HG03045 (cell line): ENCODE results near the gene TAX1BP3.
"Not testable (repeated sequence)": the region's sequence is repeated elsewhere in the genome, so short reads cannot be mapped to it uniquely, and the experiment has no call there.

ENCODE experiments used
- ATAC-seq: cut with Tn5 transposase; IDR thresholded peaks from one replicate; pipeline ENCODE4 v1.9.1; 2021; ENCODE audit warnings: mild to moderate bottlenecking, moderate library complexity; ENCODE audit not compliant: unreplicated experiment

The TAX1BP3 gene, protein sequence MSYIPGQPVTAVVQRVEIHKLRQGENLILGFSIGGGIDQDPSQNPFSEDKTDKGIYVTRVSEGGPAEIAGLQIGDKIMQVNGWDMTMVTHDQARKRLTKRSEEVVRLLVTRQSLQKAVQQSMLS

DNA sequence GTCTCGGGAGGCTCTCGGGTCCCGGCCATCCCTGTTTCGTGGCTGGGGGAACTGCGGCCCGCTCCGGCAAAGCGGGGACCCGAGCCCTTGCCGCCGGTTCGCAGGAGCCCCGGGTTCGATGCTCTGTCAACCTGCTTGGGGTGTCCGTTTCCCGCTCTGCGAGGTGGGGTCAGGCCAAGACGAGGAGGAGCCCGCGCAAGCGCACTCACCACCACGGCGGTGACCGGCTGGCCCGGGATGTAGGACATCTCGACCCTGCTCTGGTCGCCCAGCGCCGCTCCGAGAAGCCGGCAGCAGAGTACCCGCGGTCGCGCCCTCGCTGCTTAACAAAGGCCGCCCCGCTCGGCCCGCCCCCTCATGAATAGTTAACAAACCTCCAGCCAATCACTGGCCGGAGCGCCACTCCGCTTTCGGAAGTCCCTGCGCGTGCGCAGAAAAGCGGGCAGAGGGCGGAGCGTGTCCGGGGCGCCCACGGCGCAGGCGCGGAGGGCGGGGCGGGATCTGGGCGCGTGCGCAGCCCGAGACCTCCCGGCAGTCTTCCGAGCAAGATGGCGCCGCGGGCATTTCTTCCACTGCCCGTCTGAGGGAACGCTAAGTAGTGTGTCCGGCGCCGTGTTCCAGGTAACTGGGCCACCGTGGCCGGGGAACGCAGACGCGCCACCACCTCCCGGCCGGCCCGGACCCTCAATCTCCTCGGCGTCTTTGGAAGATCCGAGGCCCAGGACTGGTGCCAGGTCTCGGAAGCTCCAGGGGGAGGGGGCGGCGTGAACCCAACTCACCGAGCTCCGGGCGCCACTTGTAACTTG lies at the start of gene TAX1BP3, which contains the start of gene EMC6:
TAX1BP3 (minus strand) TSS at position 300 of the 806 bp plus-strand sequence; CDS start at position 248, 52 bp downstream.
EMC6 (plus strand) TSS at position 534 of the 806 bp plus-strand sequence. CDS start 335 bp downstream, outside the sequence.
- peak; percentile 88 for ATAC-seq

DNA sequence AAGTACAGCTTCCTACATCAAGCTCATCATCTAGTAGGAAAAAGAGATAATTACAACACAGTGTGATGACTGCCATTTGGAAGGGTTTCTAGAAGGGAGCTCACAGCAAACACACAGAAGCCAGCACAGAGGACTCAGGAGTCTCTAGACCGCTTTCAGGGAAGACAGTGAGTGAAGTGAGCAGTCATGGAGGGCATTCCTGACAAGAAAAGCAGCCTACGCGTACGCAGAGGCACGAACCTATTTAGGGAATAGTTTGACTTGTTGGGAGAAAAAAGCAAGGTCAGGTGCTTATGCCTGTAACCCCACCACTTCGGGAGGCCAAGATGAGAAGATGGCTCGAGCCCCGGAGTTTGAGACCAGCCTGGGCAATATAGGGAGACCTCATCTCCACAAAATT lies 46.9 kb upstream of the TAX1BP3 start:
- no peak for ATAC-seq

DNA sequence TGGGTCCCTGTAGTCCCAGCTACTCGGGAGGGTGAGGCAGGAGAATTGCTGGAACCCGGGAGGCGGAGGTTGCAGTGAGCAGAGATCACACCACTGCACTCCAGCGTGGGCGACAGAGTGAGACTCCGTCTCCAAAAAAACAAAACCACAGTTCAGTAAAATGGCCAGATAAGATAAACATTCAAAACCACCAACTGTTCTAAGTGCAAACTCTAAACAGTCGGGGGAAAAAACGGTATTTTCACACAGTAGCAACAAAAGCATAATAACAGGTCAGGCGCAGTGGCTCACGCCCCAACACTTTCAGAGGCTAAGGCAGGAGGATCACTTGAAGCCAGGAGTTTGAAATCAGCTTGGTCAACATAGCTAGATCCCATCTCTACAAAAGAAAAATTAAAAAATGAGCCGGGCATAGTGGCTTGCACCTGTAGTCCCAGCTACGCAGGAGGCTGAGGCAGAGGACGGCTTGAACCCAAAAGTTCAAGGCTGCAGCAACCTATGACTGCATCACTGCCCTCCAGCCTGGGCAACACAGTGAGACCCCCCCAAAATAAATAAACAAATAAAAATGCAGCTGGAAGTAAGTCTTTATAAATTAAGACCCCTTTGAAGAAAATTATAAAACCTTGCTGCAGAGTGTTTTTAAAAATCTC lies 44.6 kb upstream of the TAX1BP3 start:
- ATAC-seq = no peak

DNA sequence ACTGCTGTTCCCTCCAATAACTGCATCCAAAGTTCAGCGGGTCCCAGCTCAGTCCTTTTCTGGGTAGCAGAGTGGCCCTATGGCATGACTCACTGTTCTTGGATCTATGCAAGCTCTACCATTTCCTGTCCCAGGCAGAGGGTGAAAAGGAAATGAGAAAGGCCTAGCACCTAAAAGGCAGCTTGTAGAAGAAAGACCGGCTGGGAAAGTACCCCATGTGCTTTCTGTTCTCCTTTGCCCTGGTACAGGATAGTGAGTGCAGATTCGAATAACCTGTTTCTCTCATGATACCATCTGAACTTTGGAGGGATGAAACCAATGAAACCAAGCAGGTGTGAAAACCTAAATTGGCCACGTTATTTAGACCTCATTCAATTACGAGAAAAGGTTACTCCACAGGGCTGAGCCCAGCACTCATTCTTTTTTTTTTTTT lies 42.6 kb upstream of the TAX1BP3 start:
- ATAC-seq = peak; percentile 96

DNA sequence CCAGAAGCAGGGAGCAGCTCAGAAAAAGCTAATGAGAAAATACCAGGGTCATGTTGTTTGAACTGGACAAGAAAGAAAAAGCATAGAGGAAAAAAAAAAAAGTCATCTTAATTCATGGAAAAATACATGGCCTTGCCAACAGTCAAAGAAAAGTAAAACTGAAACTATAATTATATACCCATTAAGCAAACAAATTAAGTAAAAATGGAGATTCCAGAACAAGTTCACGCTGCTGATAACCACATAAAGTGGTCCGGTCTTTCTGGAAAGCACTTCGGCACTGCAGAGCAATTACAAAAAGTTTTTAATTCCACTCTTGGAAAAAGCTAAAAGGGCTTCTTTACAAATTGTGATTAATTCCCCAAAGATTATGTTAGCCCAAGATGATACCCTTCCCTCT lies 40.0 kb upstream of the TAX1BP3 start:
- ATAC-seq = no peak

DNA sequence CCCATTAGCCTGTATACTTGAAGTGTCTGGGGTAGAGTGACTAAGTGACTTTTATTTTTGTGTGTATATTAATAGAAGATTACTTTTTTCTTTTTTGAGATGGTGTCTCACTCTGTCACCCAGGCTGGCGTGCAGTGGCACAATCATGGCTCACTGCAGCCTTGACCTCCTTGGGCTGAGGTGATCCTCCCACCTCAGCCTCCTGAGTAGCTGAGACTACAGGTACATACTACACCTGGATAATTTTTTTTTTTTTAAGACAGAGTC lies 37.3 kb upstream of the TAX1BP3 start:
- not testable (repeated sequence) for ATAC-seq

DNA sequence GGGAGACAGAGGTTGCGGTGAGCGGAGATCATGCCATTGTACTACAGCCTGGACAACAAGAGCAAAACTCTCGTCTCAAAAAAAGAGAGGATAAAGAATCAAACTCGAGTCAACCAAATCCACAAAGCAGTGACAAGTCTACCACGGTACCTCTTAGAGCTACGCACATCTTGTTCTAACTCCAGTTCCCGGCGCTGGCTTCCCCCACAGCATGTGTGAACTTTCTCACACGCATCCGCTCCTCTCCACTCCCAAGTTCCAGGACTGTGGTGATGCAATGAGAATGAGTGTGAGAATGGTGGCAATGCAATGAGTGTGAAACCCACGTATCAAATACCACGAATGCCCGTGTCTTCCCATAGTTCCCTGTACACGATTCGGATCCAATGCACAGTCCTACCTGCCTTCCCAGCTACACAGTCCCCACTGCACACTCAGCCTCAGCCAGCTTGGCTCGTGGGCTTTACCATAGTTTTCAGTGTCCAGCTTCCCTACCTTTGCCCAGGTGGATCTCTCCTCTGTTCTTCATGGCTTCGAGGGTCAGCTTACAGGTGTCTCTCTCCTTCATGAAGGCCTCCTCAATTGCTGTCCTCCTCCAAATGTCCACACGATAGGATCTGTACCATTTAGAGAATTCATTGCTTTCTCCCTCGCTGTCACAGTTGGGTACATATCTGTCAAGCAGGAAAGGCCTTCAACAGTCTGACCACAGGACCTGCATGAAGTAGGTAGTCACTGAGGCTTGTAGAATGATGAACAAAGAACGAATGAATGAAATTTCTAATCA lies 36.7 kb upstream of the TAX1BP3 start:
- no peak for ATAC-seq

DNA sequence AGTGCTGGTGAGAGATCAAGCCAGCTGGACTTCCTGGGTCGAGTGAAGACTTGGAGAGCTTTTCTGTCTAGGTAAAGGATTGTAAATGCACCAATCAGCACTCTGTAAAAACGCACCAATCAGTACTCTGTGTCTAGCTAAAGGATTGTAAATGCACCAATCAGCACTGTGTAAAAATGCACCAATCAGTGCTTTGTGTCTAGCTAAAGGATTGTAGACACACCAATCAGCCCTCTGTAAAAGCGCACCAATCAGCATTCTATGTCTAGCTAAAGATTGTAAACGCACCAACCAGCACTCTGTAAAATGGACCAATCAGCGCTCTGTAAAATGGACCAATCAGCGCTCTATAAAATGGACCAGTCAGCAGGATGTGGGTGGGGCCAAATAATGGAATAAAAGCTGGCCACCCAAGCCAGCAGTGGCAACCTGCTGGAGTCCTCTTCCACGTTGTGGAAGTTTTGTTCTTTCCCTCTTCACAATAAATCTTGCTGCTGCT lies 33.7 kb upstream of the TAX1BP3 start:
- ATAC-seq = not testable (repeated sequence)

DNA sequence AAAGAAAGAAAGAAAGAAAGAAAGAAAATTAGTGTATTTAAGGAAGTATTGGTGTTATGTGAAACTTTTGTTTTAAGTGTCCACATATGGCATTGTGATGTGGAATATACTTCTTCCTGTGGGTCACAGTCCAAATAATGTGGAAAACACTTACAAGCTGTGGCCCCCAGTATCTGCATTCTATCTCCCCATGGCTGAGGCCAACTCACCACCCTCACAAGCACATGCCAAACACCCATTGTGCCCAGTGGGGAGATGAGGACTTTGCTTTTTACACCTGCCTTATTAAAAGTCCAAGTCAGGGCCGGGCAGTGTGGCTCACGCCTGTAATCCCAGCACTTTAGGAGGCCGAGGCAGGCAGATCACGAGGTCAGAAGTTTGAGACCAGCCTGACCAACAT lies 31.6 kb upstream of the TAX1BP3 start:
- no peak for ATAC-seq

DNA sequence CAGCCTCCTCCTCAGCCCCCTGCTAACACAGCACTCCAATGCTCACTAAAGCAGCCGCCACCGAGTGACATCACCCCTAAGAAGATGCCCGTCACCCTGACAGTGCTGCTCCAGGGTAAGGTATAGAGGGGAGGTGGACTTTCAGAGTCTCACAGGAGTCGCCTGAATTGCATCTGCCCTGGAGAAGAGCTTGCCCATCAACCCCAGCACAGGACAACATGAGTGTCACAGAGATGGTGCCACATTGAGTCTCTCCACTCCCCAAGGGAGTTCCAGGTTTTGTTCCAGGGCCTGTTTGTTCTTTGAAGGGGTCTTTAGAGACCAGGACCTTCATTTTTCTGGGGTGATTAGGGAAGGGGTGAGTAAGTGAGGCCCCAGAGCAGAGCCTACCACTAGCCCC lies 29.8 kb upstream of the TAX1BP3 start:
- no peak for ATAC-seq

DNA sequence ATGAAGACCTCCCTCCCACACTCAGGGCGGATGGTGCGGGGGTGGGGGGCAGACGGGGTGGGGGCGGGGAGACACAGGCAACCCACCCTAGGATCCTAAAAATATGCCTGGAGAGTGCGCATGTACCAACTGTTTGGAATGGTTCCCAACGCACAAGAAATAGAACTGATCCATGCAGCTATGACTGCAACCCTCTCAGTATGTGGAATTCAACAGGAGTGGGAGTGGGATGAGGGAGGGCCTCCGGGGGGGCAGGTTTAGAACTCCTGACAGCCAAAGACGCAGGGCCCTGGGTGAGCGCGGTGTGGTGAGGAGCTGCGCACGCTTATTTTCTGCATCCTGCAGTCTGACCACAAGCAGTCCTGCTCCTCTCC lies 28.7 kb upstream of the TAX1BP3 start:
- ATAC-seq = no peak

DNA sequence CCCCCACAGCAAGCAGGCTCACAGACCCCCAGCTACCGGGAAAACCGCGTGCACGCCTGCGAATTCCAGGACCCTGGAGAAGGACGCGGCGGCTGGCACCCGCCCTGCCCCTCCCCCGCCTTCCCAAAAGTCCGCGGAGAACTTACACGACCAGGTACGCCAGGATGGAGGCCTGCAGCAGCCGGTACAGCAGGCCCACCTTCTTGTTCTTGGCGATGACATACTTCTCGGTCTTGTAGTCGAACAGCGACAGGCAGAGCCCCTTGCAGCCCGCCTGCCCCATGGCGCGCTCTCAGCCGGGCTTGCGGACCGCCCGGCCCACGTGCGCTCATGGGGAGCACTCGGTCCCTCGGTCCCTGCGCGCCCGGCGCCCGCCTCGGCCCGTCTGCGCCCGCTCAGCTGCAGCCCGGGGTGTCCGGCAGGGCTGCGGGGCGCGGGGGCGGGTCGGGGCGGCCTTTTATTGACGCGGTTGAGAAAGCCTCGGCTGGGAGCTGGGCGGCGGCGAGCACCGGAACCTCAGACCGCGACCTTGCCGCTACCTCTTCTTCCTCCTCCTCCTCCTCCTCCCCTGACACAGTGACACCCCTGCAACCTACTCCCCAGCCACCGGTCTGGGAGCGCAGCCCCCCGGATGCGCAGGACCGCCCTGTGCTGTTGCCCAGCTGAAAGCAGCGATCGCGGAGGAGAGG lies 27.5 kb upstream of the TAX1BP3 start, which contains the start of gene P2RX5:
P2RX5 (minus strand) TSS at position 433 of the 689 bp plus-strand sequence; CDS start at position 283, 150 bp downstream.
- no peak for ATAC-seq

DNA sequence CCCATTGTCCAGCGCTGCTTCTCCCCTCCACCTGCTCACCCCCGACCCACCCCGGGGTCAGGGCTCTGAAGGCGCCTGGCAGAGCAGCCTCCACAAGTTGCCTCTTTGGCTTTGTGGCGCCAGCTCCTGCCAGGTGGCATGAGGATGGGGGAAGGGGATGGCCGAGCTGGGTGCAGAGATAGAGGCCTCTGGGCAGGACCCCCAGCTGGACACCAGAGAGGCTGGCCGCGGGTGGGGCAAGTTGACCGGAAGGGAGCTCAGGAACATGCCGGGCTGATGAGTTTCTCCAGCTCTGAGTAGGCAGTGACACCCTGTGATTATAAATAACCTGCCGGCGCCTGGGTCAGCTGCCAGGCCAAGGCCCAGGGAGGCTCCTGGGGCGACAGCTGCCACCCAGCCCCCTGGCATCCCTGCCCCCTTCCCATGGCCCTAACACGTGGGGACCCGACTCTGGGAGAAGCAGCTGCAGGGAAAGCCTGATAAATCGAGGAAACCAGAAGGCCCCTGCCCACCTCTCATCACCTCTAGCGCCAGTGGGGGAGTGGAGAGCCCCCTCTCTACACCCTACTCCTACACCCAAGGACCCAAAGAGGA lies 26.8 kb upstream of the TAX1BP3 start:
- ATAC-seq = no peak

DNA sequence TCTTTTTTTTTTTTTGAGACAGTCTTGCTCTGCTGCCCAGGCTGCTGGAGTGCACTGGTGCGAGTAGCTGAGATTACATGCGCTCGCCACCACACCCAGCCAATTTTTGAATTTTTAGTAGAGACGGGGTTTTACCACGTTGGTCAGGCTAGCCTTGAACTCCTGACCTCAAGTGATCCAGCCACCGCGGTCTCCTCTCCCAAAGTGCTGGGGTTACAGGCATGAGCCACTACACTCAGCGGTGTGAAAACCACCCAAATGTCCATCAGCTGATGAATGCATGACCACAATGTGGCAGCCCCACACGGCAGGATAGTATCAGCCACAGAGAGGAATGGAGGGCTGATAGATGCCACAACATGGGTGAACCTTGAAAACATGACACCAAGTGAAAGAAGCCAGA lies 25.5 kb upstream of the TAX1BP3 start:
- no peak for ATAC-seq

DNA sequence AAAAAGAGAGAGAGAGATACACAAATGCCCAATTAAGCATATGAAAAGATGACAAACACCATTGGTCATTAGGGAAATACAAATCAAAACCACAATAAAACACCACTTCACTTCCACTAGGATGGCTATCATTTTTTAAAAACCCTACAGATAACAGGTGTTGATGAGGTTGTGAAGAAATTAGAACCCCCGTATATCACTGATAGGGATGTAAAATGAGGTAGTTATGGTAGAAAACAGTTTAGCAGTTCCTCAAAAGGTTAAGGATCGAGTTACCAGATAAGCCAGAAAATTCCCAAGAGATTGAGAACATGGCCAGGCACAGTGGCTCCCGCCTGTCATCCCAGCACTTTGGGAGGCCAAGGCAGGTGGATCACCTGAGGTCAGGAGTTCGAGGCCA lies 24.8 kb upstream of the TAX1BP3 start:
- ATAC-seq = no peak

DNA sequence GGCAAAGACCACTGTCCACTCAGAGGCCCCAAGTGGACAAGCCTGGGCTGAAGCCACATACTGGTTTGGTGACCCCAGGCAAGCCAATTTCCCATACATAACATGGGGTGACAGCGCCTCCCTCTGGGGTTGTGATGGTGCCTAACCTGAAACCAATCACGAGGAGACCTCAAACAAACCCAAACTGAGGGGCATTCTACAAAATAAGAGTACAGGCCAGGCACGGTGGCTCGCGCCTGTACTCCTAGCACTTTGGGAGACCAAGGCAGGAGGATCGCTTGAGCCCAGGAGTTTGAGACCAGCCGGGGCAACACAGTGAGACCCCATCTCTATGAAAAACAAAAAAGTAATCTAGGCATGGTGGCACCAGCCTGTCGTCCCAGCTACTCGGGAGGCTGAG lies 24.0 kb upstream of the TAX1BP3 start:
- ATAC-seq = no peak

DNA sequence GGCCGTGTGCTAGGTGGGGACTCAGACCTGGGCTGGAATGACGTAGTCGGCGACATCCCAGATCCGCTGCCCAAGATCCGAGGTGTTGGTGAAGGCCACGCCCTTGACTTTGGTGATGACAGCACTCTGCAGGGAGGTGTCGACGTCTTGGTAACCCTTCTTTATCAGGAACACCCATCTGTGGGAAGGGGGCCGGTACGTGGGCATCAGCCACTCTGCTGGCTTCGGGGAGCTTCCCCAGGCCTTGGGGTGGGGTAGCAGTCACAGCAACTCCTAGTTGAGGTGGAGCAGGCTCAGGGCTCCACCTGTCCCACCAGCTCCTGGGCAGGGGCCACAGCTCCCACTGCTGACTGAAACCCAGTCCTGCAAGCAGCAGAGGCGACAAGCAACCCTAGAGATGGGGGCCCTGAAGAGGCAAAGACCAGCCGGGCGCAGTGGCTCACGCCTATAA lies 23.3 kb upstream of the TAX1BP3 start:
- ATAC-seq = no peak

DNA sequence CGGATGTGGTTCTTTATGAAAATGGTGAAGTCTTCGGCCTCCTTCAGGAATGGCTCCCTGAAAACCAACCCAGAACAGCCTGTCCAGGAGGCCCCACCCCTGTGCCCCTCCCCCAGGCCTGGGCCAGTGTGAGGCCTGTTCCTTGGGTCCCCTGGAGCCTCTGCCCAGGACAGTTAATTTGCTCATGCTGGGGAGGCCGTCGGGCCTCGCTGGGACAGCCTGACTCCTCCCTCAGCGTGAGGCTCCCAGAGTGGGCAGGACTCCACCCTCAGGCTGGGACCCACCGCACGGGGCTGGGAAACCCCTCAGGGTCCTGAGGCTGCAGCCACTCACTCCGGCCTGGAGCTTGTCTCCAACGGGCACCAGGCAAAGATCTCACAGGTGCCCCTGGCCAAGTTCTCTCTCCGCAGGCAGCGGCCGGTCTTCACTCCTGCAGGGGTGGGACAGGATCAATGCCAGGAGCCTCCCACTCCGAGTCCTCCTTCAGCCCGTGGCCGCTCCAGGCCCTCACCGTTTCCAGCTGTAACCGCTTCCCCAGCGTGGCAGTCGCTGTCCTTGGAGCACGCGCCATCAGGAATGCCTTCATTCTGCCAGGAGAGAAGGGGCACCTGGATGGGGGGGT lies 21.8 kb upstream of the TAX1BP3 start:
- ATAC-seq = no peak

DNA sequence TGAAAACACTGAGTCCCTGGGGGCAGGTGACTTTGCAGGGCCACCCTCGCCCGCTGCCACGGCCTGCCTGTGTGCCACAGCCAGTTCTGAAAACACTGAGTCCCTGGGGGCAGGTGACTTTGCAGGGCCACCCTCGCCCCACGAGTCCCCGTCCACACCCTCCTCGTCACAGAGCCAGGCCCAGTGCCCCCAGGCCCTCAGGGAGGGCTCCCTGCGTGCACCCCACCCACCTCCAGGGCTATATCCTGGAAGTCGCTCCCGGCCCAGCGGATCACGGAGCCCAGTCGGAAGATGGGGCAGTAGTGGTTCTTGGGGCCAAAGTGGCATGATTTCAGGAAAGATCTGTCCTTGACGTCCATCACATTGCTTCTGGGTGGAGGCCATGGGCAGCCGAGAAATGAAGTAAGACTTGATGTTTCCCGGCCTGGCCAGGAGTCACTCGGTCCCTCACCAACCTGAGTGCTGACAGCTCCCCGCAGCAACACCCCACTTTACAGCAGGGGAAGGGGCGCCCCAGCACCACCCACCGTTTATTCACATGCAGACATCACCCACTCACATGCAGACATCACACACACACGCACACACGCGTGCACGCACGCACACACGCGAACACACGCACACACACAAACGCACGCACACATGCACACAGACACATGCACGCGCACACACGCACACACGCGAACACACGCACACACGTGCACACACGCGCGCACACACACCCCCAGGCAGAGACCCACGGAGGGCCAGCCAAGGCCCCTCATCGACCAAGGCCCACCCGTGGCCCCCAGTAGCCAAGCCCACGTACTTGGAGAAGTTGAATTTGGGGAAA lies 21.1 kb upstream of the TAX1BP3 start:
- no peak for ATAC-seq
